ENCODE measurements around the gene RARG.

The RARG gene

DNA sequence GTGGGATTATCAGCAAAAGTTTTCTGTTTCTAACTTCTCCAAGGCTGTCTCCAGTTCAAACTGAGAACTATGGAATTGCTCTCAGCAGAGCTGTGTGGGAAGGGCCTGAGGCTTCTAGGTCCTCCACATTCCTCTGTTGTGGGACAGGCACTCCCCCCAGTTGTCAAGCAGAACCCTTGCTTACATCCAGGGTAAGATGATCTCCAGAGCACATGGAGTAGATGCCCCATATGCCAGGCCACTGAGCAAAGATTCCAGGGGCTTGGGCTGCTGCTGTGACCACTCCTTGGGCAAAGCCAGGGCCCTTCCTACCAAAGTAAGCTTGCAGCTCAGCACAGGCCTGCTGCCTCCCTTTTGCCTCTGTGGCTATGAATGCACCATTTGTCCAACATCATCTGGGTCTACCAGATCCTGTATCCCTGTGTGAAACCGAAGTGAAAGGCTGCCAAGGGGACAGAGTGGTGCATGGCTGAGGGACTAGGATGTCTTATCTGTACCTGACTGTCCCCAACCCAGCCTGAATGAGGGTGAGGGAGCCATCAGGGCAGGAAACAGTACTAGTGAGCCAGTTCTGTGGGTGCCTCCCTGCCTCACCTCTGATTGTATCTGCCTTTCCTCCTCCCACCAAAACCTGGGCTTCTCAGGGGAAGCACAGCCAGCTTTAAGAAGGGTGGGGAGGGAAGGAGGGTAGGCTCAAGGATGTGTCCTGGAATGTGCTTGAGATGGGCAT is 23.0 kb upstream of the RARG start:
- peak overlapping the region; percentile 79 for H3K27ac Mint-ChIP-seq
- peak overlapping the region; percentile 20 for H3K4me3 Mint-ChIP-seq
- no peaks in the 10 kb centered on the region for H3K27me3 Mint-ChIP-seq
- no peaks in the 10 kb centered on the region for H3K36me3 Mint-ChIP-seq
- peaks cover 48% of the 10 kb centered on the region for H3K4me1 Mint-ChIP-seq (ENCODE audit: low read depth)
- no peaks in the 10 kb centered on the region for H3K9me3 Mint-ChIP-seq (ENCODE audit: low read depth)

- H3K36me3 Mint-ChIP-seq, result no peaks in the 10 kb centered on the region
- H3K9me3 Mint-ChIP-seq (ENCODE audit: low read depth), result no peaks in the 10 kb centered on the region
- H3K27ac Mint-ChIP-seq, result peak overlapping the region; percentile 82
- H3K4me1 Mint-ChIP-seq (ENCODE audit: low read depth), result peaks cover 46% of the 10 kb centered on the region
- no peaks in the 10 kb centered on the region for H3K27me3 Mint-ChIP-seq
- H3K4me3 Mint-ChIP-seq, result peak overlapping the region; percentile 97
These were observed 21.3 kb upstream of the RARG start for GRCh38 chr12:53253298-53253697.

GRCh38 chr12:53252349-53252916 is 20.4 kb upstream of the RARG start:
- Mint-ChIP-seq H3K4me3 (peak overlapping the region; percentile 97), H3K9me3 (ENCODE audit: low read depth) (no peaks in the 10 kb centered on the region), H3K27ac (peak overlapping the region; percentile 72), H3K27me3 (no peaks in the 10 kb centered on the region), H3K4me1 (ENCODE audit: low read depth) (peaks cover 44% of the 10 kb centered on the region), H3K36me3 (no peaks in the 10 kb centered on the region)

DNA sequence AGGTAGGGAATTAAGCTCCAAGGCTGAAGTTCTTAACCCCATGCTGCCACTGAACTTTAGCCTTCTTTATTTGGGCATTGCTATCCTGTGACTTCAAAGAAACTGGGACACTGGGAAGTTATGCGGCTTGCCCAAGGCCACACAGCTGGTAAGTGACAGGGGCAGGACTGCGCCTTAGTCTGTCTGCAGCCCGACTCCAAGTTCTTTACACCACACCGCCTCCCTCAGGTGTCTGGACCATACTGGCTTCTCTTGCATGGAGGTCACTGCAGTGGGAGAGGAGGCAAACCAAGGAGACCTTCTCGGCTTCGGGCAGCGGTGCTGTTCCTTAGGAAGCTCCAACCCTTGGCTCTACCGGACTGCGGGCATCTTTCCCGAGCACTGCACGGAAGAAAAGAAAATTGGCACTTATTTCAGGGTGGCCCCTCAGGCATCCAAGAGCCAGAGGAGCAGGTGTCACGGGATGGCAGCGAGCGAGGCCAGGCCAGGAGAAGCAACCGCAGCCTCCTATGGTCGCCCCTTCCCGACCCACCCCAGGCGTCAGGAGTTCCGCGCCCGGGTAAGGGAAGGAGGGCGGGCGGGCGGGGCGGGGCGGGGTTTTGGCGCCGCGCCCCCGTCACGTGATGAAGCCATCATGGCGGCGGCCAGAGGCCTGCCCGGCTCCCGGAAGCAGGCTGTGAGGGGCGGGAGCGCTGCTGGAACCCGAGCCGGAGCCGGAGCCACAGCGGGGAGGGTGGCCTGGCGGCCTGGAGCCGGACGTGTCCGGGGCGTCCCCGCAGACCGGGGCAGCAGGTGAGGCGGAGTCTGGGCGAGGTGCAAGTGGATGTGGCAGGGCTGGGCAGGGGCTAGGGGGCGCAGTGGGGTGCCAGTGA is 19.7 kb upstream of the RARG start:
- Mint-ChIP-seq H3K27ac (peak overlapping the region; percentile 95), H3K4me1 (ENCODE audit: low read depth) (peaks cover 44% of the 10 kb centered on the region), H3K9me3 (ENCODE audit: low read depth) (no peaks in the 10 kb centered on the region), H3K4me3 (peak overlapping the region; percentile 97), H3K36me3 (no peaks in the 10 kb centered on the region), H3K27me3 (no peaks in the 10 kb centered on the region)

GRCh38 chr12:53245286-53245685 is 13.3 kb upstream of the RARG start:
- no peaks in the 10 kb centered on the region for H3K9me3 Mint-ChIP-seq (ENCODE audit: low read depth)
- no peak overlapping the region for H3K27ac Mint-ChIP-seq
- H3K36me3 Mint-ChIP-seq, result no peaks in the 10 kb centered on the region
- H3K4me3 Mint-ChIP-seq, result no peak overlapping the region
- H3K27me3 Mint-ChIP-seq, result no peaks in the 10 kb centered on the region
- no peaks in the 10 kb centered on the region for H3K4me1 Mint-ChIP-seq (ENCODE audit: low read depth)

DNA sequence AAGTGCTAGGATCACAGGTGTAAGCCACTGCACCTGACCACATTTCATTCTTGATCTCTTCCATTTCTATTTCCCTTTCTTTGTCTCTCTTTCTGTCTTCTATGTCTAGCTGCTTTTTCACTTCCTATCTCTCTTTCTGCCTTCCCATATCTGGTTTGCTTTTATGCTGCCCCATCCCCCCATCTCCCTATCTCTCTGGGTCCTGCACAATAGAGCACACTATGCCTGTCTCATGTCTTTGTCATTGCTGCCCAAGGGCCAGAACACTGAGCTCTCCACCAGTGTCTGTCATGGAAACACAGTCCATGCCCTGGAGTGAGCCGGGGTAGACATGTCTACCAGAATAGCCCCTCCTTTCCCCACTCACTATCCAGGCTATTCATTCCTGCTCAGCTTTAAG is 12.3 kb upstream of the RARG start:
- H3K9me3 Mint-ChIP-seq (ENCODE audit: low read depth), result no peaks in the 10 kb centered on the region
- no peaks in the 10 kb centered on the region for H3K4me1 Mint-ChIP-seq (ENCODE audit: low read depth)
- no peaks in the 10 kb centered on the region for H3K27me3 Mint-ChIP-seq
- H3K36me3 Mint-ChIP-seq, result no peaks in the 10 kb centered on the region
- no peak overlapping the region for H3K27ac Mint-ChIP-seq
- H3K4me3 Mint-ChIP-seq, result no peak overlapping the region

- Mint-ChIP-seq H3K4me1 (ENCODE audit: low read depth) (peaks cover 10% of the 10 kb centered on the region), H3K27me3 (no peaks in the 10 kb centered on the region), H3K36me3 (no peaks in the 10 kb centered on the region), H3K9me3 (ENCODE audit: low read depth) (no peaks in the 10 kb centered on the region), H3K4me3 (no peak overlapping the region), H3K27ac (no peak overlapping the region)
These were observed 9.8 kb upstream of the RARG start for GRCh38 chr12:53241623-53242412.

DNA sequence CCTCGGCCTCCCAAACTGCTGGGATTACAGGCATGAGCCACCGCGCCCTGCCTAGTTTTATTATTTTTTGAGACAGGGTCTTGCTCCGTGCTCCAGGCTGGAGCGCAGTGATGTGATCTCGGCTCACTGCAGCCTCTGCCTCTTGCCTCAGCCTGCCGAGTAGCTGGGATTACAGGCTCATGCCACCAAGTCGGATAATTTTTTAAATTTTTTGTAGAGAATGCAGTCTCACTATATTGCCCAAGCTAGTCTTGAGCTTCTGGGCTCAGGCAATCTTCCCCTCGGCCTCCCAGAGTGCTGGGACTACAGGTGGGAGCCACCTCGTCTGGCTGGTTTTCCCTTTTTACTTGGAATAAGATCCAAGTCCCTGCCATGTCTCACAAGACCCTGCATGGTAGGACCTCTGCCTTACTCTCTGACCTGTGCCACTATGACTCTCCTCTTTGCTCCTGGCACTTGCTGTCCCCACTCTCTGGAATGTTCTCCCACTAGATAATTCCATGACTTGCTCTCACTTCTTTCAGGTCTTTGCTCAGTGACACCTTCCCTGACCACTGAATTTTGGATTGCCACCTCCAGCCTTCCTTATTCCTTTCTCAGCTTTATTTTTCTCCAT is 7.7 kb upstream of the RARG start:
- no peaks in the 10 kb centered on the region for H3K9me3 Mint-ChIP-seq (ENCODE audit: low read depth)
- no peak overlapping the region for H3K27ac Mint-ChIP-seq
- peaks cover 27% of the 10 kb centered on the region for H3K4me1 Mint-ChIP-seq (ENCODE audit: low read depth)
- H3K4me3 Mint-ChIP-seq, result no peak overlapping the region
- H3K27me3 Mint-ChIP-seq, result no peaks in the 10 kb centered on the region
- H3K36me3 Mint-ChIP-seq, result no peaks in the 10 kb centered on the region

DNA sequence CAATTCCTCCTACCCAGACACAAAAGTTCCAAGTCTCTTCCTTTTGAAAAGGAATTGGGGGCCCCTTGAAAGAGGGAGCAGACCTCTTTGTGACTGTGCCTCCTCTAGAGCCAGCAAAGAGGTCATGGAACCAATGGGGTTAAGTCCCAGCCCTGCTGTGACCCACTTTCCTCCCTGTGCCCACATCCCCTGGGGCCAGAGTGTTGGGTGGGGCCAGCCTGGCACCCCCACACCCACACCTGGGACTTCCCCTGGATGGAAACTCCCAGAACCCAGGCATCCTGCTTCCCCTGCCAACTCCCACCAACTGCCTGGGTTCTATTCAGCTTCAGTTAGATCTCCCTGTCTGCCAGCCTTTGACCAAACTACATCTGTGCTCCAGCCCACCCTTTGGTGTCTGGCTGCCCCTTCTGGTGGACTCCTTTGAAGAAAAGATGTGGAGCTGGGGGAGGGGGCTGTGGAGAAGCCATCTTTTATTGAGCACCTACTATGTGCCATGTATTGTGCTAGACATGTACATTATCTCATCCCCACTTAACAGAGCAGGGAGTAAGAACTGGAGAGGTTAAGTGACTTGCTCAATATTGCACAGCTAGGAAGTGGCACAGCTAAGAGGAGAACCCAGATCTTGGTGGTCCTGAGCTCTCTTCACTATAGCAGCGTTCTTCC is 4.6 kb upstream of the RARG start:
- peak overlapping the region; percentile 62 for H3K4me3 Mint-ChIP-seq
- H3K27ac Mint-ChIP-seq, result peak overlapping the region; percentile 68
- no peaks in the 10 kb centered on the region for H3K9me3 Mint-ChIP-seq (ENCODE audit: low read depth)
- no peaks in the 10 kb centered on the region for H3K27me3 Mint-ChIP-seq
- peaks cover 48% of the 10 kb centered on the region for H3K4me1 Mint-ChIP-seq (ENCODE audit: low read depth)
- no peaks in the 10 kb centered on the region for H3K36me3 Mint-ChIP-seq

GRCh38 chr12:53235742-53236442 is 3.9 kb upstream of the RARG start:
- no peaks in the 10 kb centered on the region for H3K9me3 Mint-ChIP-seq (ENCODE audit: low read depth)
- peak overlapping the region; percentile 68 for H3K27ac Mint-ChIP-seq
- peak overlapping the region; percentile 62 for H3K4me3 Mint-ChIP-seq
- no peaks in the 10 kb centered on the region for H3K36me3 Mint-ChIP-seq
- no peaks in the 10 kb centered on the region for H3K27me3 Mint-ChIP-seq
- H3K4me1 Mint-ChIP-seq (ENCODE audit: low read depth), result peaks cover 54% of the 10 kb centered on the region

DNA sequence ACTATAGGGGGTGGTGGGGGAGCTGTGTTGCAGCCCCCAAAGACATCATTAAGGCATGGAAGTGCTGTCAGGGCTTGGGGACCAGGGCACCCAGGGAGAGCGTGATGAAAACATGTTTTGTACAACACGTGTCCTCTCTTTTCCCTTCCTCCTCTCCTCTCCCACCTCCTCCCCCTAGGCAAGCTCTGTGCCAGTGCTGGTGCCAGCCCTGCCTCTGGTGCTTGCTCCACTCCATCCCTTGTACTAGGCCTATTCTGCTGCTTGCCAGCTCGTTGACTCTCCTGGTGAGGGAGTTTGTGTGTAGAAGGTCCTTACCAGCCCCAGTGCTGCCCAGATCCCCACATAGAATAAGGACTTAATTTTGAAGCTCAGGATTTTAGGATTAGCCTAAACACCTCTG is 3.2 kb upstream of the RARG start:
- Mint-ChIP-seq H3K4me1 (ENCODE audit: low read depth) (peaks cover 55% of the 10 kb centered on the region), H3K36me3 (no peaks in the 10 kb centered on the region), H3K27ac (no peak overlapping the region), H3K27me3 (no peaks in the 10 kb centered on the region), H3K9me3 (ENCODE audit: low read depth) (no peaks in the 10 kb centered on the region), H3K4me3 (no peak overlapping the region)

DNA sequence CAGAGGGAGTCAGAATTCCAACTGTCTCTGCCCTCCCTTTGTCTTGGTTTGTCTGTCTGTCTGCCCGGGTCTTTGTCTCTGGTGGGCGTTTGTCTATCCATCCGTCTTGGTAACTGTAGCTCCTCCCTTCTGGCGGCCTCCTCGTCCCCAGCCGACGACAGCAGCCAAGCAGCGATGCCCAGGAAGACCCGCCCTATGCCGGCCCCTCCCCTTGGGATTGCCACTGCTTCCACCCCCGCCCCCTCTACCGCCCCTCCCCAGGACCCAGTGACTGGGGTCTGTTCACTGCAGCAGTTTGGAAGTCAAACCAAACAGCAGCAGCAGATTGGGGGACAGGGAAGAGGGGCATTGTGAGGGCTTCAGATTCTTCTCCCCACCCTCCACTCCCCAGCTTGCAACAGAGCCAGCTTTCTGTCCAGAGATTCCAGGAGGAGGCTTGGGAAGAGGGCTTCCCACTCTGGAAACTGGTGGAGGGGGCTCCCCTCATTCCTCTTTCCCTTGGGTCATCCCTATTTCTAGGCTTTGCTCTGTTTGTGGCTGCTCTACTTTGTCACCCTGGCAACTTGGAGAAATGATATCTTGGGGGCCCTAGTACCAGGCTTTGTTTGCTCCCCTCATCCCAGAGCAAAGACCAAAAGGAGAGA is 2.4 kb upstream of the RARG start:
- Mint-ChIP-seq H3K4me1 (ENCODE audit: low read depth) (peaks cover 63% of the 10 kb centered on the region), H3K4me3 (peak overlapping the region; percentile 30), H3K27ac (no peak overlapping the region), H3K36me3 (no peaks in the 10 kb centered on the region), H3K27me3 (no peaks in the 10 kb centered on the region), H3K9me3 (ENCODE audit: low read depth) (no peaks in the 10 kb centered on the region)

- H3K27ac Mint-ChIP-seq, result no peak overlapping the region
- H3K4me3 Mint-ChIP-seq, result peak overlapping the region; percentile 30
- H3K4me1 Mint-ChIP-seq (ENCODE audit: low read depth), result peaks cover 66% of the 10 kb centered on the region
- H3K9me3 Mint-ChIP-seq (ENCODE audit: low read depth), result no peaks in the 10 kb centered on the region
- no peaks in the 10 kb centered on the region for H3K27me3 Mint-ChIP-seq
- H3K36me3 Mint-ChIP-seq, result no peaks in the 10 kb centered on the region
These were observed 1.7 kb upstream of the RARG start for GRCh38 chr12:53233671-53234121.
